Parathyroid adenoma (tissue), 2 donors: ENCODE measurements around the gene GJC2.

Source experiments
- H2AFZ ChIP-seq: fragments of 300-600 bp; sonication (generic); one replicate; pipeline ENCODE4 v1.7.0; 2017; ENCODE audit warnings: antibody characterized with exemption, mild to moderate bottlenecking
- H3K27ac ChIP-seq: fragments of 300-600 bp; sonication (generic); one replicate; pipeline ENCODE4 v1.7.0; 2017
- H3K27me3 ChIP-seq: fragments of 300-600 bp; sonication (generic); one replicate; pipeline ENCODE4 v1.7.0; 2017; ENCODE audit warnings: low read length; ENCODE audit not compliant: control insufficient read depth, insufficient read depth
- H3K36me3 ChIP-seq: fragments of 300-600 bp; sonication (generic); one replicate; pipeline ENCODE4 v1.7.0; 2017; ENCODE audit warnings: low read length; ENCODE audit not compliant: control insufficient read depth, insufficient read depth
- H3K4me1 ChIP-seq: fragments of 300-600 bp; sonication (generic); one replicate; pipeline ENCODE4 v1.7.0; 2017; ENCODE audit warnings: control low read depth
- H3K4me2 ChIP-seq: fragments of 300-600 bp; sonication (generic); one replicate; pipeline ENCODE4 v1.7.0; 2017; ENCODE audit warnings: low read length
- H3K4me3 ChIP-seq: fragments of 300-600 bp; sonication (generic); one replicate; pipeline ENCODE4 v1.7.0; 2017; ENCODE audit warnings: low read depth, low read length
- H3K79me2 ChIP-seq: fragments of 300-600 bp; sonication (generic); one replicate; pipeline ENCODE4 v1.7.0; 2017; ENCODE audit warnings: control low read depth
- H3K9ac ChIP-seq: fragments of 300-600 bp; sonication (generic); one replicate; pipeline ENCODE4 v1.7.0; 2017; ENCODE audit warnings: mild to moderate bottlenecking
- H3K9me3 ChIP-seq: fragments of 300-600 bp; sonication (generic); one replicate; pipeline ENCODE4 v1.7.0; 2017; ENCODE audit warnings: low read length; ENCODE audit not compliant: control insufficient read depth
- CTCF ChIP-seq: fragments of 300-600 bp; sonication (generic); IDR thresholded peaks from one replicate; pipeline ENCODE4 v1.7.0; 2017; ENCODE audit warnings: antibody characterized with exemption, mild to moderate bottlenecking
- donor health status: primary hyperparathyroidism.

The GJC2 gene

GRCh38 chr1:228106800-228107054 lies 43.0 kb upstream of the GJC2 start:
- Histone ChIP-seq H3K36me3 (no peaks in the 10 kb centered on the region), H2AFZ (no peak overlapping the region), H3K27ac (no peak overlapping the region), H3K79me2 (no peaks in the 10 kb centered on the region), H3K9me3 (no peaks in the 10 kb centered on the region), H3K9ac (no peak overlapping the region), H3K27me3 (no peaks in the 10 kb centered on the region), H3K4me3 (no peak overlapping the region), H3K4me2 (no peak overlapping the region), H3K4me1 (peaks cover 6% of the 10 kb centered on the region)
- no peak for TF ChIP-seq CTCF

- Histone ChIP-seq H3K27ac (no peak overlapping the region), H3K27me3 (no peaks in the 10 kb centered on the region), H3K36me3 (no peaks in the 10 kb centered on the region), H3K4me1 (peaks cover 6% of the 10 kb centered on the region), H3K4me2 (no peak overlapping the region), H3K9me3 (no peaks in the 10 kb centered on the region), H3K79me2 (no peaks in the 10 kb centered on the region), H3K4me3 (no peak overlapping the region), H2AFZ (no peak overlapping the region), H3K9ac (no peak overlapping the region)
- no peak for TF ChIP-seq CTCF
Measured at GRCh38 chr1:228107636-228108035, 42.1 kb upstream of the GJC2 start.

- TF ChIP-seq CTCF: no peak
- Histone ChIP-seq H3K27me3 (no peaks in the 10 kb centered on the region), H3K27ac (no peak overlapping the region), H3K36me3 (no peaks in the 10 kb centered on the region), H3K9ac (no peak overlapping the region), H3K4me1 (peaks cover 6% of the 10 kb centered on the region), H2AFZ (no peak overlapping the region), H3K9me3 (no peaks in the 10 kb centered on the region), H3K4me3 (peak overlapping the region; percentile 91), H3K79me2 (no peaks in the 10 kb centered on the region), H3K4me2 (peak overlapping the region; percentile 98)
Measured at GRCh38 chr1:228108055-228108690, 41.6 kb upstream of the GJC2 start.

- Histone ChIP-seq H3K27me3 (no peaks in the 10 kb centered on the region), H2AFZ (peak overlapping the region; percentile 96), H3K79me2 (no peaks in the 10 kb centered on the region), H3K4me1 (peaks cover 6% of the 10 kb centered on the region), H3K4me2 (peak overlapping the region; percentile 98), H3K27ac (peak overlapping the region; percentile 94), H3K9me3 (no peaks in the 10 kb centered on the region), H3K9ac (no peak overlapping the region), H3K4me3 (peak overlapping the region; percentile 91), H3K36me3 (no peaks in the 10 kb centered on the region)
- no peak for TF ChIP-seq CTCF
Measured at GRCh38 chr1:228108742-228109072, 41.0 kb upstream of the GJC2 start.
